Neural crest cell (in vitro differentiated cells): ENCODE results near the gene GMDS. TPM values are rescaled to one million over a fixed set of nuclear protein-coding genes. Genes with fewer than 3 reads are reported as not detected.

Experiments
- DNase-seq: peaks from one replicate; pipeline ENCODE4 v3.0.0; 2021; ENCODE audit warnings: low read depth, mixed read lengths, low spot score
- H3K27ac Mint-ChIP-seq: one replicate; pipeline ENCODE4 v1.8.0; 2021; ENCODE audit warnings: mild to moderate bottlenecking, mixed read lengths; ENCODE audit not compliant: unreplicated experiment
- H3K27me3 Mint-ChIP-seq: 2 replicates; pipeline ENCODE4 v1.8.0; 2021; ENCODE audit warnings: low read depth, mild to moderate bottlenecking, mixed read lengths
- H3K36me3 Mint-ChIP-seq: 2 replicates; pipeline ENCODE4 v1.8.0; 2021; ENCODE audit warnings: low read depth, mild to moderate bottlenecking, mixed read lengths
- H3K4me1 Mint-ChIP-seq: 2 replicates; pipeline ENCODE4 v1.8.0; 2021; ENCODE audit warnings: mixed read lengths
- H3K4me3 Mint-ChIP-seq: one replicate; pipeline ENCODE4 v1.8.0; 2021; ENCODE audit warnings: mild to moderate bottlenecking, mixed read lengths
- H3K9me3 Mint-ChIP-seq: 2 replicates; pipeline ENCODE4 v1.8.0; 2021; ENCODE audit warnings: mixed read lengths
- CTCF ChIP-seq: fragments of 200-600 bp; sonication (generic); conservative IDR thresholded peaks from 2 replicates; pipeline ENCODE4 v1.5.0; 2021; ENCODE audit warnings: antibody characterized with exemption, mild to moderate bottlenecking
- total RNA-seq: library from RNA; stranded (reverse); gene quantifications from 2 replicates; pipeline ENCODE4 v1.2.1, GENCODE V29; 2021

The GMDS gene
- total RNA-seq, 1 donor from 2014 or later, result 16.1 TPM

- DNase-seq, result no peak
- no peaks in the 10 kb centered on the region for H3K9me3 Mint-ChIP-seq
- H3K27me3 Mint-ChIP-seq, result peaks cover 89% of the 10 kb centered on the region
- no peak overlapping the region for H3K27ac Mint-ChIP-seq
- peaks cover 27% of the 10 kb centered on the region for H3K4me1 Mint-ChIP-seq
- TF ChIP-seq CTCF, result no peak
- peaks cover 1% of the 10 kb centered on the region for H3K36me3 Mint-ChIP-seq
- peak overlapping the region; percentile 25 for H3K4me3 Mint-ChIP-seq
Observed at GRCh38 chr6:1616701-1617463, 628.5 kb downstream of the GMDS start.

DNA sequence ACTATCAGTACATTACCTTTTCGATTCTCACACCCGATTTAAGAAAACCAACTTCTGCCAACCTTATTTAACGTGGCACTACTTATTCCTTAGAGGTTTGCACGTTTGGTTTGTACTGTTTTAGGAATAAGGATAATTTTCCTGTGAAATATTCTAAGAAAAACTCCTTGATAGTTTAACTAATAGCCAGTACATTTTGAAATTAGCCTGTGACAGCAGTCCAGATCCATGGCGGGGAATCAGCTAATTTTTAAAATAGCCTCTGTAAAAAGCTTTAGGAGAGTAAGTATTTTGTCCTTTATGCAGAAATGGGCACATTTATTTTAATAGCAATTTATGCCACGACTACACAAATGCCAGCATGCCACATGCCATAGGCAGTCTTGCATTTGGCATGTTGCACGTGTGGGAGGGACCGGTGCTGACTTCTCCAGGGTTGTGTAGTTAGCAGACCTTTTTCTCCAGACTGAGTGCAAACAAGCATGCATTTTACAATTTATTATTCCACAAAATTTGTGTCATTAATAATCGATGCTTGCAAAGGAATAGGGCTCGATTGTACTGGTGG is 629.5 kb downstream of the GMDS start:
- DNase-seq, result no peak
- Mint-ChIP-seq H3K27ac (no peak overlapping the region), H3K36me3 (peaks cover 2% of the 10 kb centered on the region), H3K4me3 (peak overlapping the region; percentile 76), H3K4me1 (peaks cover 29% of the 10 kb centered on the region), H3K9me3 (no peaks in the 10 kb centered on the region), H3K27me3 (peaks cover 81% of the 10 kb centered on the region)
- TF ChIP-seq CTCF, result no peak

GRCh38 chr6:1615151-1615852 is 630.1 kb downstream of the GMDS start:
- Mint-ChIP-seq H3K27ac (no peak overlapping the region), H3K27me3 (peaks cover 80% of the 10 kb centered on the region), H3K9me3 (no peaks in the 10 kb centered on the region), H3K4me3 (peak overlapping the region; percentile 76), H3K36me3 (peaks cover 2% of the 10 kb centered on the region), H3K4me1 (peaks cover 32% of the 10 kb centered on the region)
- DNase-seq, result no peak
- no peak for TF ChIP-seq CTCF

- Mint-ChIP-seq H3K36me3 (peaks cover 2% of the 10 kb centered on the region), H3K27me3 (peaks cover 78% of the 10 kb centered on the region), H3K9me3 (no peaks in the 10 kb centered on the region), H3K4me1 (peaks cover 32% of the 10 kb centered on the region), H3K4me3 (no peak overlapping the region), H3K27ac (no peak overlapping the region)
- no peak for DNase-seq
- no peak for TF ChIP-seq CTCF
Observed at GRCh38 chr6:1614448-1615150, 630.8 kb downstream of the GMDS start.

GRCh38 chr6:1613688-1614447 is 631.5 kb downstream of the GMDS start:
- H3K36me3 Mint-ChIP-seq, result peaks cover 2% of the 10 kb centered on the region
- no peak for TF ChIP-seq CTCF
- H3K27ac Mint-ChIP-seq, result no peak overlapping the region
- H3K4me3 Mint-ChIP-seq, result peak overlapping the region; percentile 92
- H3K27me3 Mint-ChIP-seq, result peaks cover 75% of the 10 kb centered on the region
- H3K9me3 Mint-ChIP-seq, result no peaks in the 10 kb centered on the region
- DNase-seq, result no peak
- peaks cover 32% of the 10 kb centered on the region for H3K4me1 Mint-ChIP-seq
